H1 (cell line): ENCODE results near the gene GOLGA7B. TPM values are rescaled to one million over a fixed set of nuclear protein-coding genes. Genes with fewer than 3 reads are reported as not detected.

Experiments
- CHD7 ChIP-seq: fragments of 300-600 bp; sonication (generic); IDR thresholded peaks from 2 replicates; pipeline ENCODE4 v1.7.1; 2012; ENCODE audit warnings: low read length, moderate library complexity, mild to moderate bottlenecking, inconsistent platforms; ENCODE audit not compliant: insufficient replicate concordance
- CTBP2 ChIP-seq: IDR thresholded peaks from 2 replicates; pipeline ENCODE4 v1.7.0; 2011; ENCODE audit warnings: borderline replicate concordance, mild to moderate bottlenecking, moderate library complexity, mixed read lengths, low read length; ENCODE audit not compliant: insufficient read depth, insufficient read length
- EGR1 ChIP-seq: IDR thresholded peaks from 2 replicates; pipeline ENCODE4 v1.6.1; 2011; ENCODE audit warnings: low read depth, low read length, borderline replicate concordance
- MAFK ChIP-seq: IDR thresholded peaks from 2 replicates; pipeline ENCODE4 v1.6.1; 2012; ENCODE audit warnings: low read depth, mild to moderate bottlenecking, improper control_type of control experiment, low read length
- POLR2A ChIP-seq, 2 experiments: IDR thresholded peaks; 1 replicate in 1 of 2; 2 replicates in 1 of 2; pipeline ENCODE4 v1.6.1; 2011; ENCODE audit warnings: low read depth in 2 of 2, low read length in 2 of 2, mild to moderate bottlenecking in 2 of 2; ENCODE audit errors: control extremely low read depth in 1 of 2
- POU5F1 ChIP-seq: IDR thresholded peaks from 2 replicates; pipeline ENCODE4 v1.6.1; 2011; ENCODE audit warnings: low read depth, mild to moderate bottlenecking, low read length, moderate library complexity
- RFX5 ChIP-seq: IDR thresholded peaks from 2 replicates; pipeline ENCODE4 v1.6.1; 2011; ENCODE audit warnings: low read depth, low read length, improper control_type of control experiment, borderline replicate concordance
- SRF ChIP-seq: IDR thresholded peaks from 2 replicates; pipeline ENCODE4 v1.6.1; 2011; ENCODE audit warnings: mild to moderate bottlenecking, low read depth, low read length, moderate library complexity
- TBP ChIP-seq: IDR thresholded peaks from 2 replicates; pipeline ENCODE4 v1.6.1; 2011; ENCODE audit warnings: low read depth, low read length, improper control_type of control experiment
- ZNF274 ChIP-seq: IDR thresholded peaks from 2 replicates; pipeline ENCODE4 v1.7.0; 2012; ENCODE audit warnings: low read length, borderline replicate concordance; ENCODE audit errors: extremely low read depth
- polyA plus RNA-seq, 7 experiments: library from polyadenylated mRNA; depleted of rRNA in 3 of 7; stranded (reverse) in 5 of 7; unstranded in 2 of 7; fragments of >200 nt in 5 of 7; fragments of 200-250 nt in 2 of 7; gene quantifications; 1 replicate in 5 of 7; 2 replicates in 1 of 7; 4 replicates in 1 of 7; pipeline versions ENCODE4 v1.2.1 to v1.2.3, GENCODE V29; 2011 to 2013; ENCODE audit warnings: missing spikeins in 2 of 7, mixed read lengths in 2 of 7
- total RNA-seq: library from RNA; stranded (reverse); fragmentation: NEBNext Ultra II Directional; extraction: Animal tissue kit (Norgen Biotek cat#: 25700); gene quantifications from 2 replicates; pipeline ENCODE4 v1.2.1, GENCODE V29; 2021

Gene GOLGA7B
- total and polyA plus RNA-seq, 2 of the 8 experiments (the other 6 are each of a cell fraction or from before 2014, with no cell fraction given): 0.04 to 0.14 TPM

DNA sequence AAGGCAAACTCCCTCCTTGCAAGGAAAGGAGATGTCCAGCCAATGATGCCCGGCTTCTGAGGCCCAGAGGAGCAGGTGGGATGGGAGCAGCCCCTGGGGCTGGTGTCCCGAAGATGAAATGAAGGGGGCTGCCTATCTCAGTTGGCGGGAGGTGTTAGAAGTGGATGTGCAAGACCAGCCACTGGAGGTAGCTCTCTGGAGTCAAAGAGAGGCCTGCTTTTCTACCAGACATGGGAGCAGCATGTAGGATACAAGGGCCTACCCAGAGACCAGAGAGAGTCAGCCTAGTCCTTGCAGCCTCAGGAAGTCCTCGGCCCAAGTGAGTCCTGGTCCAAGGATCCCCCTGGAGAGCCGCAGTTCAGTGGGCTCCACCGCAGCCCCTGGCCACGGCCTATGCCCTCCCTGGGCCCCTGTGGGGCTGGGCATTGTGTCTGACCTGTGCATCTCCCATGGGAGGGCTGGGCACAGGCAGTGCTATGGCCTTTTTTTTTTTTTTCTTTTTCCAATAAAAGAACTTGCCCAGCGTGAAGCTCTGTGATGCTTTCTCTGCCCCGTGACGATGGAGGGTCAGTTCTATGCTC lies 17.7 kb downstream of the GOLGA7B start (continued):
- no peak for TF ChIP-seq CHD7
- TF ChIP-seq TBP: no peak
- TF ChIP-seq CTBP2: no peak
- TF ChIP-seq RFX5: no peak
- TF ChIP-seq POLR2A (IDR thresholded peaks at IDR 0.05; ENCODE audit: control extremely low read depth in 1 of 2, low read depth in 2 of 2, low read length in 2 of 2): no peak
- no peak for TF ChIP-seq SRF
- TF ChIP-seq EGR1: no peak
- no peak for TF ChIP-seq POU5F1
- no peak for TF ChIP-seq ZNF274
- no peak for TF ChIP-seq MAFK
- TF ChIP-seq, all 59 proteins: peak for 0
